ENCODE results near the gene OR51T1.
"Not testable (repeated sequence)": the region's sequence is repeated elsewhere in the genome, so short reads cannot be mapped to it uniquely, and the experiment has no call there.

OR51T1 gene, protein sequence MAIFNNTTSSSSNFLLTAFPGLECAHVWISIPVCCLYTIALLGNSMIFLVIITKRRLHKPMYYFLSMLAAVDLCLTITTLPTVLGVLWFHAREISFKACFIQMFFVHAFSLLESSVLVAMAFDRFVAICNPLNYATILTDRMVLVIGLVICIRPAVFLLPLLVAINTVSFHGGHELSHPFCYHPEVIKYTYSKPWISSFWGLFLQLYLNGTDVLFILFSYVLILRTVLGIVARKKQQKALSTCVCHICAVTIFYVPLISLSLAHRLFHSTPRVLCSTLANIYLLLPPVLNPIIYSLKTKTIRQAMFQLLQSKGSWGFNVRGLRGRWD

DNA sequence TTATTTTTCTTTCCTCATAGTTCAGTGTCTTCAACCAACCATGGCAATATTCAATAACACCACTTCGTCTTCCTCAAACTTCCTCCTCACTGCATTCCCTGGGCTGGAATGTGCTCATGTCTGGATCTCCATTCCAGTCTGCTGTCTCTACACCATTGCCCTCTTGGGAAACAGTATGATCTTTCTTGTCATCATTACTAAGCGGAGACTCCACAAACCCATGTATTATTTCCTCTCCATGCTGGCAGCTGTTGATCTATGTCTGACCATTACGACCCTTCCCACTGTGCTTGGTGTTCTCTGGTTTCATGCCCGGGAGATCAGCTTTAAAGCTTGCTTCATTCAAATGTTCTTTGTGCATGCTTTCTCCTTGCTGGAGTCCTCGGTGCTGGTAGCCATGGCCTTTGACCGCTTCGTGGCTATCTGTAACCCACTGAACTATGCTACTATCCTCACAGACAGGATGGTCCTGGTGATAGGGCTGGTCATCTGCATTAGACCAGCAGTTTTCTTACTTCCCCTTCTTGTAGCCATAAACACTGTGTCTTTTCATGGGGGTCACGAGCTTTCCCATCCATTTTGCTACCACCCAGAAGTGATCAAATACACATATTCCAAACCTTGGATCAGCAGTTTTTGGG, at the start of gene OR51T1:
TSS of gene OR51T1 (plus strand) at position 41 of the 641 bp plus-strand sequence. CDS start at position 41, 0 bp downstream.
- no peak for DNase-seq (ENCODE audit: low spot score)
- H3K27ac ChIP-seq = no peak within 1 kb of the TSS
- TF ChIP-seq, protein P1, sequence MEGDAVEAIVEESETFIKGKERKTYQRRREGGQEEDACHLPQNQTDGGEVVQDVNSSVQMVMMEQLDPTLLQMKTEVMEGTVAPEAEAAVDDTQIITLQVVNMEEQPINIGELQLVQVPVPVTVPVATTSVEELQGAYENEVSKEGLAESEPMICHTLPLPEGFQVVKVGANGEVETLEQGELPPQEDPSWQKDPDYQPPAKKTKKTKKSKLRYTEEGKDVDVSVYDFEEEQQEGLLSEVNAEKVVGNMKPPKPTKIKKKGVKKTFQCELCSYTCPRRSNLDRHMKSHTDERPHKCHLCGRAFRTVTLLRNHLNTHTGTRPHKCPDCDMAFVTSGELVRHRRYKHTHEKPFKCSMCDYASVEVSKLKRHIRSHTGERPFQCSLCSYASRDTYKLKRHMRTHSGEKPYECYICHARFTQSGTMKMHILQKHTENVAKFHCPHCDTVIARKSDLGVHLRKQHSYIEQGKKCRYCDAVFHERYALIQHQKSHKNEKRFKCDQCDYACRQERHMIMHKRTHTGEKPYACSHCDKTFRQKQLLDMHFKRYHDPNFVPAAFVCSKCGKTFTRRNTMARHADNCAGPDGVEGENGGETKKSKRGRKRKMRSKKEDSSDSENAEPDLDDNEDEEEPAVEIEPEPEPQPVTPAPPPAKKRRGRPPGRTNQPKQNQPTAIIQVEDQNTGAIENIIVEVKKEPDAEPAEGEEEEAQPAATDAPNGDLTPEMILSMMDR (conservative IDR thresholded peaks at IDR 0.05; ENCODE audit: low read depth) = no peak
- POLR2A ChIA-PET (ENCODE audit: low non-redundant PET) = no interaction called here
- CTCF ChIA-PET = no interaction called here

DNA sequence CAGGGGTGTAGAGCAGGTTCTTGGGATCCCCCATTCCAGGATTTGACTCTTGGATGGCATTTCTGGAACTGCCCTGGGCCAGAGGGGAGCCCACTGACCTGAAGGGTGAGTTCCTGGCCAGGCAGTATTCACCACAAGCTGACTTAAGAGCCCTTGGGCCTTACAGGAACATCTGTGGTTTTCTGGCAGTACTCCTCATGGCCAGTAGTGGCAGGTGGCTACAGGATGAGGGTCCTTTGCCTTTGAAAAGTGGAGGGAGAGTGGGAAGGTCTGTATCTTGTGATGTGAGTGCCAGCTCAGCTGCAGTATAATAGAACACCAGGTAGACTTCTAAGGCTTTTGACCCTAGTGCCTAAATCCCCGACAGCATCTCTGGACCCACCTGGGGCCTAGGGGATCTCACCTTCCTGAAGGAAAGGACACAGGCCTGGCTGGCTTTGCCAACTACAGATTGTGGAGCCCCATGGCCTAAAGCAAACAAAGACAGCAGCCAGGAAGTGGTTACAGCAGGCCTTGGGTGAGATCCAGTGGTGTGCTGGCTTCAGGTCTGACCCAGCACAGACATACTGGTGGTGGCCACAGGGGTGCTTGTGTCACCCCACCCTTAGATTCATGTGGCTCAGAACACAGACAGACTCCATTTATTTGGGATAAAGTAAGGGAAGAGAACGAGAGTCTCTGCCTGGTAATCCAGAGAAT, 41.7 kb upstream of the OR51T1 start:
- ChIA-PET POLR2A (ENCODE audit: low non-redundant PET) (no interaction called here), CTCF (no interaction called here)
- no peak overlapping the region for H3K27ac ChIP-seq
- TF ChIP-seq, protein P1 (conservative IDR thresholded peaks at IDR 0.05; ENCODE audit: low read depth) = no peak
- no peak for DNase-seq (ENCODE audit: low spot score)

DNA sequence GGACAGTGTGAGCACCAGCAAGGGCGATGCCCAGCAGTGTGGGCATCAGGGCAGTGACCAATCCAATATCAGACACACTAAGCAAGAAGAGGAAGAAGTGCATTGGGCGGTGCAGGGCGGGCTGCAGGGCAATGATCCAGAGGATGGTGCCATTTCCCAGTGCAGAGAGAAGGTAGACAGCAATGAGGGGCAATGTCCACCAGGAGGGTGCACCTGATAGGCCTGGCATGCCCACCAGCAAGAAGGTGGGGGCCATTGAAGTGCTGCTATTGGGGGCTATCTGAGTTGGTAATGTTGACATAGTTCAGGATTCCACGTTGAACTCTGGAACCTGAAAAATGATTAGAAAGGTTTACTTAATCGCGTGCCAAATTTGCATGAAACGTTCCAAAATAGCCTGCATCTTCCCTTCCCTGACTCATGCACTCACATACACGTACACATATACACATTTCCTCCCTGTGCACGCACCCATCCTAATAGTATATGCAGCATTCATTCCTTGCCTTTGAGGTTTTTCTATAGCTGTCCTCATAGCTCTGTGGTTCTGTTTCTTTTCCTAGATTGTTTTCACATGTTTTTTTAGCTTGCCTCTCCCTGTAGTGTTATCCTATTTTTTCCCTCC, 32.7 kb upstream of the OR51T1 start, which contains the start of gene OR51S1:
TSS of gene OR51S1 (minus strand) at position 301 of the 625 bp plus-strand sequence. CDS start at position 301, 0 bp downstream.
- TF ChIP-seq, protein P1 (conservative IDR thresholded peaks at IDR 0.05; ENCODE audit: low read depth) = no peak
- no peak for DNase-seq (ENCODE audit: low spot score)
- CTCF ChIA-PET = no interaction called here
- POLR2A ChIA-PET (ENCODE audit: low non-redundant PET) = no interaction called here
- H3K27ac ChIP-seq = no peak within 1 kb of the TSS

DNA sequence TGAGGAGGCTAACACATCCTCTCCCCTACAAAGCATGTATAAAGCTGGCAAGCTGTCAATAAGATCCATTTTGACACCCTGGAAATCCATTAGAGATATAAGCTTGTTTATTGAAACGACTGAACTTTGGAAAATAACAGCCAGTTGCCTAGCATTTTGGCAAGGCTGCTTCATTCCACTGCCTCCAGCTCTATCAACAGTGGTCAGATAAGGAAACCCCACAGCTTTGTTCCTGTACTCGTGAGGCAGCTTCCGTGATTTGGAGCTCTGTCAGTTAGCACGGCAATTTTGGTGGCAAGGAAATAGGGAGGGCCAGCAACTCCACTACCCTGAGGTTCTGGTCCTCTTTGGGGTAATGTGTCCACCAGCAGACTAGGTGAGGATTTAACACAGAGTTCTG, 30.7 kb upstream of the OR51T1 start:
- ChIA-PET CTCF (no interaction called here), POLR2A (ENCODE audit: low non-redundant PET) (no interaction called here)
- no peak for DNase-seq (ENCODE audit: low spot score)
- TF ChIP-seq, protein P1 (conservative IDR thresholded peaks at IDR 0.05; ENCODE audit: low read depth) = no peak
- H3K27ac ChIP-seq = no peak overlapping the region

DNA sequence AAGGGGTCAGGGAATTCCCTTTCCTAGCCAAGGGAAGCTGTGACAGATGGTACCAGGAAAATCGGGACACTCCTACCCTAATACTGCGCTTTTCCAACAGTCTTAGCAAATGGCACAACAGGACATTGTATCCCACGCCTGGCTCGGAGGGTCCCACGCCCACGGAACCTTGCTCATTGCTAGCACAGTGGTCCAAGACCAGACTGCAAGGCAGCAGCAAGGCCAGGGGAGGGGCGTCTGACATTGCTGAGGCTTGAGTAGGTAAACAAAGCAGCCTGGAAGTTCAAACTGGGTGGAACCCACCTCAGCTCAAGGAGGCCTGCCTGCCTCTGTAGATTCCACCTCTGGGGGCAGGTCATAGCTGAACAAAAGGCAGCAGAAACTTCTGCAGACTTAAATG, 27.4 kb upstream of the OR51T1 start:
- POLR2A ChIA-PET (ENCODE audit: low non-redundant PET); H3K27ac ChIP-seq; DNase-seq (ENCODE audit: low spot score): not testable (repeated sequence)
- CTCF ChIA-PET = interaction anchor here (0.6 kb wide), 1 partner anchor 171 kb away, joined by 3 read pairs; no protein-coding TSS in a partner anchor

DNA sequence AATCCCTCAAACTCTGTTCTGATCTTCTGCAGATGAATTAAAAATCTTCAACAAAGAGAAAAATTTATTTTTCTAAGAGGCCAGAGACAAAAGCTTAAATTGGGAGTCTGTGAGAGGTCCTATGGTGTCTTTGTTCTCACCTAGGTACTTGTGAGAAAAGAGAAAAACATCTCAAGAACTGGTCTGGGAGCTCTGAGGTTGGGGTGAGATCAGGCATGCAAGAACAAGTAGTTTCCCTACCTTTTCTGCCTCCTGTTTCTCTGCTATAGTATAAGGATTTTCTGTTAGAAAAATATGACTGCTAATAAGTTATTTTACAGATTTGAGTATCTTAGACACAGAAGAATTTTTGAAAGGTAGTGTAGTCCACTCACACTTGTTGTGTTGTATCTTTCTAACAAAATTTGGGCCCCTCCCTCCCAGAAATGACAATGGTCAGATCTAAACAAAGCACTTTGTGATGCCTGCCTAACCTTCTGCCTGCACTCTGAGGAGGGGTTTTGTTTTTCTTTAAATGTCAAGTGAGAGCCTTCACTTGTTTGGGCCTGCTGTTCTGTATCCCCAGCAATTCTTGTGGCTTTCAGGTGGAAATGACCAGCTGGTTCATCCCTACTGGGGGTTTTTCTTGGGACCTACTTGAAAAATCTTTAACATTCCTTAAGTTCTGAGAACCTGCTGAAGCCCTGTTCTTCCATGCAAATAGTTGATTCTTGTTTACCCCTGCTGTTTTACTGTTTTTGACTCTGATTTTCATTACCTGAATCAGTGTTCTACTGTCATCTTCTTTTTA, 19.1 kb upstream of the OR51T1 start:
- ChIA-PET CTCF (interaction anchor here (0.6 to 0.7 kb wide), 4 partner anchors 30 to 1577 kb away, joined by 3 read pairs; no protein-coding TSS in a partner anchor), POLR2A (ENCODE audit: low non-redundant PET) (no interaction called here)
- no peak overlapping the region for H3K27ac ChIP-seq
- no peak for DNase-seq (ENCODE audit: low spot score)
- TF ChIP-seq, protein P1 (conservative IDR thresholded peaks at IDR 0.05; ENCODE audit: low read depth) = no peak

Data from RWPE1 (cell line).